ENCODE measurements around the gene PRR12. TPM values are rescaled to one million over a fixed set of nuclear protein-coding genes. Genes with fewer than 3 reads are reported as not detected.
A peak's percentile ranks its signal among the peaks of the same experiment; 100 is the strongest.

PRR12 gene, protein sequence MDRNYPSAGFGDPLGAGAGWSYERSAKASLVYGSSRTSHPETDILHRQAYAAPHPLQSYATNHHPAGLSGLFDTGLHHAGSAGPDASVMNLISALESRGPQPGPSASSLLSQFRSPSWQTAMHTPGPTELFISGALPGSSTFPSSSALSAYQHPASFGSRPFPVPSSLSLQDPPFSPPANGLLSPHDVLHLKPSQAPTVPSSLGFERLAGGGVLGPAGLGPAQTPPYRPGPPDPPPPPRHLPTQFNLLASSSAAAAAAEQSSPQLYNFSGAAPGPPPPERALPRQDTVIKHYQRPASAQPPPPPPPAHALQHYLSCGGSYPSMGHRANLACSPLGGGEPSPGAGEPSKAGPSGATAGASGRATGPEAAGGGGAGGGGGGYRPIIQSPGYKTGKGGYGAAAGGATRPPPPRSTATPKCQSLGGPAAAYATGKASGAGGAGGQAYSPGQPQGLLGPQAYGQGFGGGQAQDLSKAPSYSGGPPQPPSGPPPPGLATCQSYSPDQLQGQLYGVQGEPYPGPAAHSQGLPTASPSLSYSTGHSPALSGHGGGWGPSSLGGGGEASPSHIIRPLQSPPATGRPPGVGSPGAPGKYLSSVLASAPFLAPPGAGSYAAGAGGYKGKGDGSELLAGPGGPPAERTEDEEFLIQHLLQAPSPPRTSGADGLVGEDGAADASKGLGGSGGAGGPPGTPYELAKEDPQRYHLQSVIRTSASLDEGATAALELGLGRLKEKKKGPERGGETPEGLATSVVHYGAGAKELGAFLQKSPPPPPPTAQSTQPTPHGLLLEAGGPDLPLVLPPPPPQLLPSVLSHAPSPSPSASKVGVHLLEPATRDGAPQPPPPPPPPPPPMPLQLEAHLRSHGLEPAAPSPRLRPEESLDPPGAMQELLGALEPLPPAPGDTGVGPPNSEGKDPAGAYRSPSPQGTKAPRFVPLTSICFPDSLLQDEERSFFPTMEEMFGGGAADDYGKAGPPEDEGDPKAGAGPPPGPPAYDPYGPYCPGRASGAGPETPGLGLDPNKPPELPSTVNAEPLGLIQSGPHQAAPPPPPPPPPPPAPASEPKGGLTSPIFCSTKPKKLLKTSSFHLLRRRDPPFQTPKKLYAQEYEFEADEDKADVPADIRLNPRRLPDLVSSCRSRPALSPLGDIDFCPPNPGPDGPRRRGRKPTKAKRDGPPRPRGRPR (N-terminal part only)
- 10 to 100 TPM; 23.9 to 24.6 TPM for total RNA-seq

- DNase-seq: peak; percentile 69 to 77
- H3K9me3 Mint-ChIP-seq: no peaks in the 10 kb centered on the region
- peak within 1 kb of the TSS; percentile 70 for H3K27ac Mint-ChIP-seq
- peak; percentile 19 to 22 for ATAC-seq (replicated peaks in 1 of 2)
- H3K4me1 Mint-ChIP-seq (ENCODE audit: low read depth): peaks cover 44% of the 10 kb centered on the region
- H3K27me3 Mint-ChIP-seq (ENCODE audit: low read depth): no peaks in the 10 kb centered on the region
- H3K36me3 Mint-ChIP-seq (ENCODE audit: insufficient read depth in 2 of 2): peaks cover 0 to 9% of the 10 kb centered on the region in 2 donors
- peak within 1 kb of the TSS; percentile 90 to 96 for H3K4me3 Mint-ChIP-seq
Measured at GRCh38 chr19:49590971-49591730, at the start of gene PRR12. PRR12 (plus strand) TSS chr19:49591182; CDS start chr19:49591655, 473 bp downstream.

- ATAC-seq (replicated peaks in 1 of 2): no peak
- no peaks in the 10 kb centered on the region for H3K9me3 Mint-ChIP-seq
- H3K36me3 Mint-ChIP-seq (ENCODE audit: insufficient read depth in 2 of 2): no peaks in the 10 kb centered on the region
- H3K4me1 Mint-ChIP-seq (ENCODE audit: low read depth): peaks cover 11% of the 10 kb centered on the region
- no peak overlapping the region for H3K27ac Mint-ChIP-seq
- no peak for DNase-seq
- H3K27me3 Mint-ChIP-seq (ENCODE audit: low read depth): no peaks in the 10 kb centered on the region
- H3K4me3 Mint-ChIP-seq: no peak overlapping the region
Measured at GRCh38 chr19:49541914-49542313, 49.1 kb upstream of the PRR12 start.

DNA sequence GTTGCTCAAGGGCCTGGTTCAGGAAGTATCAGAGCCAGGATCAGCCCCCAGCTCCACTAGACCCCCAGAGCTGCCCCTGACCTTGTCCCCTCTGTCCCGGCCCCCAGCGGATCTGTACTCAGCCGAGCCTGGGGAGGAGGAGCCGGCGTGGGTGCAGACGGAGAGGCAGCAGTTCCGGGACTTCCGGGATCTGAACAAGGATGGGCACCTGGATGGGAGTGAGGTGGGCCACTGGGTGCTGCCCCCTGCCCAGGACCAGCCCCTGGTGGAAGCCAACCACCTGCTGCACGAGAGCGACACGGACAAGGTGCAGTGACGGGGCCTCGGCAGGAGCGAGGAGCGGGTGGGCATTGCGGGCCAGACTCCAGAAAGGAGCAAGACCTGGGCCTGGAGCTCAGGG lies 48.5 kb upstream of the PRR12 start:
- Mint-ChIP-seq H3K4me3 (no peak overlapping the region), H3K4me1 (ENCODE audit: low read depth) (peaks cover 16% of the 10 kb centered on the region), H3K27me3 (ENCODE audit: low read depth) (no peaks in the 10 kb centered on the region), H3K27ac (no peak overlapping the region), H3K36me3 (ENCODE audit: insufficient read depth in 2 of 2) (no peaks in the 10 kb centered on the region), H3K9me3 (no peaks in the 10 kb centered on the region)
- DNase-seq: no peak
- ATAC-seq (replicated peaks in 1 of 2): no peak

DNA sequence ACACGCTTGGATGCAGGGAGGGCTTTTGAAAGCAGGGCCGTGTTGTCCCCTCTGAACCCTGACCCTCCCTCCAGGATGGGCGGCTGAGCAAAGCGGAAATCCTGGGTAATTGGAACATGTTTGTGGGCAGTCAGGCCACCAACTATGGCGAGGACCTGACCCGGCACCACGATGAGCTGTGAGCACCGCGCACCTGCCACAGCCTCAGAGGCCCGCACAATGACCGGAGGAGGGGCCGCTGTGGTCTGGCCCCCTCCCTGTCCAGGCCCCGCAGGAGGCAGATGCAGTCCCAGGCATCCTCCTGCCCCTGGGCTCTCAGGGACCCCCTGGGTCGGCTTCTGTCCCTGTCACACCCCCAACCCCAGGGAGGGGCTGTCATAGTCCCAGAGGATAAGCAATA lies 48.0 kb upstream of the PRR12 start:
- no peaks in the 10 kb centered on the region for H3K36me3 Mint-ChIP-seq (ENCODE audit: insufficient read depth in 2 of 2)
- DNase-seq: no peak
- H3K4me1 Mint-ChIP-seq (ENCODE audit: low read depth): peaks cover 21% of the 10 kb centered on the region
- no peaks in the 10 kb centered on the region for H3K9me3 Mint-ChIP-seq
- no peak for ATAC-seq (replicated peaks in 1 of 2)
- no peak overlapping the region for H3K4me3 Mint-ChIP-seq
- no peak overlapping the region for H3K27ac Mint-ChIP-seq
- H3K27me3 Mint-ChIP-seq (ENCODE audit: low read depth): no peaks in the 10 kb centered on the region

DNA sequence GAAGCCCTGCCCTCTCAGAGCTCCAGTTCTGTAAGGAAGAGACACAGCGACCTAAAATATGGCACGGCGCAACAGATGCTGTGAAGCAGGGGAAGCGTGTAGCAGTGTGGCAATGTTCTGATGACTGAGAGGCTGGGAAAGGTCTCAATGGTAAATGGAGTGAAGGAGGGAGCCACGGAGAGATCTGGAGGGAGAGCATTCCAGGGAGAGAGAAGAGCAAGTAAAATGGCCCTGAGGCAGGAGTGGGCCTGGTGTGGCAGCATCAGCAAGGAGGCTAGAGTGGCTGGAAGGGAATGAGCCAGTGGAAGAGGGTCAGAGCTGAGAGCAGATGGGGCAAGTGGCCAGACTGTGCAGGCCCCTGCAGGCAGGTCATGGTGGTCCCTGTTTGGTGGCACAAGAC lies 46.8 kb upstream of the PRR12 start:
- no peak for ATAC-seq (replicated peaks in 1 of 2)
- Mint-ChIP-seq H3K4me3 (no peak overlapping the region), H3K27me3 (ENCODE audit: low read depth) (no peaks in the 10 kb centered on the region), H3K4me1 (ENCODE audit: low read depth) (peaks cover 33% of the 10 kb centered on the region), H3K9me3 (no peaks in the 10 kb centered on the region), H3K27ac (no peak overlapping the region), H3K36me3 (ENCODE audit: insufficient read depth in 2 of 2) (no peaks in the 10 kb centered on the region)
- DNase-seq: no peak

GRCh38 chr19:49546825-49547565 lies 44.0 kb upstream of the PRR12 start:
- ATAC-seq (replicated peaks in 1 of 2) (peak; percentile 77 to 83), DNase-seq (peak; percentile 69 to 73)
- H3K4me1 Mint-ChIP-seq (ENCODE audit: low read depth): peaks cover 49% of the 10 kb centered on the region
- H3K36me3 Mint-ChIP-seq (ENCODE audit: insufficient read depth in 2 of 2): no peaks in the 10 kb centered on the region
- H3K27me3 Mint-ChIP-seq (ENCODE audit: low read depth): no peaks in the 10 kb centered on the region
- H3K27ac Mint-ChIP-seq: no peak overlapping the region
- H3K9me3 Mint-ChIP-seq: no peaks in the 10 kb centered on the region
- H3K4me3 Mint-ChIP-seq: peak overlapping the region; percentile 73

DNA sequence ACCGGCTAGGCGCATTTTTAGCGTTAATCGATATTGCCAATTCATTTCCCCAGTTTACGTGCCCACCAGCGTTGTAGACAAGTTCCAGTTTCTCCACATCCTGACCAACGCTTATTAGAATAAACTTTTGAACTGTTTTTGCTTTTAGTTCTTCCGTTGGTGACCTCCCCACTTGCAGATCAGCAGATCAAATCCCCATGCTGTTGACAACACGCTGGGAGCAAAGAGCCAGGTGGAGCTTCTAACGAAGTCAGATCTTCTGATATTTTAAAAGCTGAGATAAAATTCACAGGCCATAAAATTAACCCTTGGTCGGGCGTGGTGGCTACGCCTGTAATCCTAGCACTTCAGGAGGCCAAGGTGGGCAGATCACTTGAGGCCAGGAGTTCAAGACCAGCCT lies 41.9 kb upstream of the PRR12 start:
- DNase-seq (no peak), ATAC-seq (replicated peaks in 1 of 2) (no peak)
- no peaks in the 10 kb centered on the region for H3K36me3 Mint-ChIP-seq (ENCODE audit: insufficient read depth in 2 of 2)
- peaks cover 65% of the 10 kb centered on the region for H3K4me1 Mint-ChIP-seq (ENCODE audit: low read depth)
- H3K27ac Mint-ChIP-seq: no peak overlapping the region
- no peaks in the 10 kb centered on the region for H3K27me3 Mint-ChIP-seq (ENCODE audit: low read depth)
- peak overlapping the region in 1 of 2 donors; percentile 50 for H3K4me3 Mint-ChIP-seq
- no peaks in the 10 kb centered on the region for H3K9me3 Mint-ChIP-seq

DNA sequence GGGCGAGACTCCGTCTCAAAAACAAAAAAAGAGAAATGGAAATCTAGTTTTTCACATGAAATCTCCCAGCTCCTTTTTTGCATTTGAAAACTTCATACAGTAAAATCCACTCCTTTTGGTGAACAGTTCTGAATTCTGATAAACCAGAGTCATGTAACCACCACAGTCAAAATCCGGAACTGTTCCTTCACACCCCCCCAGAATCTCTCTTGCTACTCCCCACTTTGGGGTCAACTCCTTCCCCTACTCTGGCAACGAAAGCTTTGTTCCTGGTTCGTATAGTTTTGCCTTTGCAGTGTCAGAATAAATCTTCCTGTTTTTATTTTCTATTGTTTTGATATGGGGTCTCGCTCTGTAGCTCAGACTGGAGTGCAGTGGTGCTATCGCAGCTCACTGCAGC lies 39.5 kb upstream of the PRR12 start:
- Mint-ChIP-seq H3K27me3 (ENCODE audit: low read depth) (no peaks in the 10 kb centered on the region), H3K36me3 (ENCODE audit: insufficient read depth in 2 of 2) (peaks cover 2 to 12% of the 10 kb centered on the region in 2 donors), H3K9me3 (no peaks in the 10 kb centered on the region), H3K4me1 (ENCODE audit: low read depth) (peaks cover 78% of the 10 kb centered on the region), H3K4me3 (no peak overlapping the region), H3K27ac (peak overlapping the region; percentile 54)
- DNase-seq: no peak
- no peak for ATAC-seq (replicated peaks in 1 of 2)

GRCh38 chr19:49552749-49553148 lies 38.2 kb upstream of the PRR12 start:
- Mint-ChIP-seq H3K4me3 (peak overlapping the region; percentile 72 to 86), H3K36me3 (ENCODE audit: insufficient read depth in 2 of 2) (peaks cover 5 to 16% of the 10 kb centered on the region in 2 donors), H3K9me3 (no peaks in the 10 kb centered on the region), H3K27ac (peak overlapping the region; percentile 95), H3K27me3 (ENCODE audit: low read depth) (no peaks in the 10 kb centered on the region), H3K4me1 (ENCODE audit: low read depth) (peaks cover 73% of the 10 kb centered on the region)
- ATAC-seq (replicated peaks in 1 of 2): peak in 1 of 2 donors; percentile 22
- peak in 1 of 2 donors; percentile 31 for DNase-seq

DNA sequence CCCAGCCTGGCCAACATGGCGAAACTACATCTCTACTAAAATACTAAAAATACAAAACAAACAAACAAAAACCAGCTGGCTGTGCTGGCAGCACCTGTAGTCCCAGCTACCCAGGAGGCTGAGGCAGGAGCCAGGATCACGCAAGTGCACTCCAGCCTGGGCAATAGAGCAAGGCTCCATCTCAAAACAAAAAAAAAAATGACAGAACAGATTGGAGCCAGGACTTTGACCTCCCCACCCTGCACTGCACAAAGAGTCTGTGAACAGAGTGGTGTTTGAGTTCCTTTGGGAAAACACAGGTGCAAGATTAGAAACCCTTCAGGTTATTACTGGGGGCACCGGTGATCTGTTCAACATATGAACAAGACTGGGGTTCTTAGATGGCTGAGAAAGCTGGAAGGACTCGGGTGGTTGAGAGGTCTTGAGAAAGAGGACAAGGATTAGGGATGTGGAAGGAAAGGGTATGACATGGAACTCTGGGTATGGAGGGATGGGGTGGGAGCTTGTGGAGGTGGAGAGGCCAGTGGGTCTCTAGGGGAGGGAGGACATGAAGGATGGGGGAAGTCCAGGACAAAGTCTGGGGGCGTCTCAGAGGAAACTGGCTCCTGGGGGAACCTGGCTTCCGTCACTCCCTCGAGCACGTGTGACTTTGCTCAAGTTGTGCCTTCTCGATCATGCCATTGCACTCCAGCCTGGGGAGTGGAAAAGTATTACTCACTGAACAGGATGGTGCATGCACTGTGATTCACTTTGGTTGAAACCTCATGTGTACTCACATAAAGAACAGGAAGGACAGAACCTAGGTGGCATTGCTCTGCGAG lies 37.3 kb upstream of the PRR12 start:
- peaks cover 70% of the 10 kb centered on the region for H3K4me1 Mint-ChIP-seq (ENCODE audit: low read depth)
- H3K4me3 Mint-ChIP-seq: peak overlapping the region; percentile 72 to 81
- peaks cover 5 to 16% of the 10 kb centered on the region in 2 donors for H3K36me3 Mint-ChIP-seq (ENCODE audit: insufficient read depth in 2 of 2)
- no peaks in the 10 kb centered on the region for H3K27me3 Mint-ChIP-seq (ENCODE audit: low read depth)
- DNase-seq (peak; percentile 62 to 78), ATAC-seq (replicated peaks in 1 of 2) (peak; percentile 86 to 90)
- no peaks in the 10 kb centered on the region for H3K9me3 Mint-ChIP-seq
- H3K27ac Mint-ChIP-seq: peak overlapping the region; percentile 97

- H3K4me3 Mint-ChIP-seq: peak overlapping the region; percentile 72 to 78
- no peaks in the 10 kb centered on the region for H3K9me3 Mint-ChIP-seq
- H3K36me3 Mint-ChIP-seq (ENCODE audit: insufficient read depth in 2 of 2): peaks cover 5 to 17% of the 10 kb centered on the region in 2 donors
- peaks cover 72% of the 10 kb centered on the region for H3K4me1 Mint-ChIP-seq (ENCODE audit: low read depth)
- no peaks in the 10 kb centered on the region for H3K27me3 Mint-ChIP-seq (ENCODE audit: low read depth)
- peak overlapping the region; percentile 94 for H3K27ac Mint-ChIP-seq
- DNase-seq (peak; percentile 23 to 44), ATAC-seq (replicated peaks in 1 of 2) (no peak)
Measured at GRCh38 chr19:49554701-49555181, 36.2 kb upstream of the PRR12 start.

Measured in activated T-cell treated with anti-CD3 and anti-CD28 coated beads, Interleukin-2, amount 50 U/mL, for 72 hours (primary cell).